ENCODE results near the gene MPP3.

- no peak for TF ChIP-seq BRCA1 (IDR thresholded peaks at IDR 0.05; ENCODE audit: low read depth, low read length)
- no peak for TF ChIP-seq GABPA (IDR thresholded peaks at IDR 0.05; ENCODE audit: low read depth)
- no peak for TF ChIP-seq POLR2A (IDR thresholded peaks at IDR 0.05; ENCODE audit: low read depth, low read length)
- no peak for TF ChIP-seq ZSCAN29 (IDR thresholded peaks at IDR 0.05)
- no peak for TF ChIP-seq CHD4 (IDR thresholded peaks at IDR 0.05)
- TF ChIP-seq EP300 (IDR thresholded peaks at IDR 0.05; ENCODE audit: borderline replicate concordance in 1 of 2, control insufficient read depth in 1 of 2, low read depth in 2 of 2, low read length in 2 of 2) = no peak
- TF ChIP-seq RFX5 (IDR thresholded peaks at IDR 0.05; ENCODE audit: low read depth, low read length) = no peak
- TF ChIP-seq, protein P1, sequence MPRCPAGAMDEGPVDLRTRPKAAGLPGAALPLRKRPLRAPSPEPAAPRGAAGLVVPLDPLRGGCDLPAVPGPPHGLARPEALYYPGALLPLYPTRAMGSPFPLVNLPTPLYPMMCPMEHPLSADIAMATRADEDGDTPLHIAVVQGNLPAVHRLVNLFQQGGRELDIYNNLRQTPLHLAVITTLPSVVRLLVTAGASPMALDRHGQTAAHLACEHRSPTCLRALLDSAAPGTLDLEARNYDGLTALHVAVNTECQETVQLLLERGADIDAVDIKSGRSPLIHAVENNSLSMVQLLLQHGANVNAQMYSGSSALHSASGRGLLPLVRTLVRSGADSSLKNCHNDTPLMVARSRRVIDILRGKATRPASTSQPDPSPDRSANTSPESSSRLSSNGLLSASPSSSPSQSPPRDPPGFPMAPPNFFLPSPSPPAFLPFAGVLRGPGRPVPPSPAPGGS (IDR thresholded peaks at IDR 0.05; ENCODE audit: borderline replicate concordance, insufficient read depth, low read depth, low read length, poor library complexity, severe bottlenecking) = no peak
- TF ChIP-seq, protein P2, sequence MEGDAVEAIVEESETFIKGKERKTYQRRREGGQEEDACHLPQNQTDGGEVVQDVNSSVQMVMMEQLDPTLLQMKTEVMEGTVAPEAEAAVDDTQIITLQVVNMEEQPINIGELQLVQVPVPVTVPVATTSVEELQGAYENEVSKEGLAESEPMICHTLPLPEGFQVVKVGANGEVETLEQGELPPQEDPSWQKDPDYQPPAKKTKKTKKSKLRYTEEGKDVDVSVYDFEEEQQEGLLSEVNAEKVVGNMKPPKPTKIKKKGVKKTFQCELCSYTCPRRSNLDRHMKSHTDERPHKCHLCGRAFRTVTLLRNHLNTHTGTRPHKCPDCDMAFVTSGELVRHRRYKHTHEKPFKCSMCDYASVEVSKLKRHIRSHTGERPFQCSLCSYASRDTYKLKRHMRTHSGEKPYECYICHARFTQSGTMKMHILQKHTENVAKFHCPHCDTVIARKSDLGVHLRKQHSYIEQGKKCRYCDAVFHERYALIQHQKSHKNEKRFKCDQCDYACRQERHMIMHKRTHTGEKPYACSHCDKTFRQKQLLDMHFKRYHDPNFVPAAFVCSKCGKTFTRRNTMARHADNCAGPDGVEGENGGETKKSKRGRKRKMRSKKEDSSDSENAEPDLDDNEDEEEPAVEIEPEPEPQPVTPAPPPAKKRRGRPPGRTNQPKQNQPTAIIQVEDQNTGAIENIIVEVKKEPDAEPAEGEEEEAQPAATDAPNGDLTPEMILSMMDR (IDR thresholded peaks at IDR 0.05 in 2 of 3, conservative IDR thresholded peaks at IDR 0.05 in 1 of 3; ENCODE audit: control insufficient read depth in 2 of 3, extremely low read depth in 1 of 3, insufficient read depth in 1 of 3, low read depth in 3 of 3, low read length in 3 of 3) = no peak
- no peak for TF ChIP-seq EZH2 (IDR thresholded peaks at IDR 0.05; ENCODE audit: borderline replicate concordance, control insufficient read depth, low read depth, low read length)
- no peak for TF ChIP-seq BHLHE40 (IDR thresholded peaks at IDR 0.05; ENCODE audit: borderline replicate concordance in 1 of 2, low read depth in 2 of 2, low read length in 1 of 2)
- TF ChIP-seq, protein P3, sequence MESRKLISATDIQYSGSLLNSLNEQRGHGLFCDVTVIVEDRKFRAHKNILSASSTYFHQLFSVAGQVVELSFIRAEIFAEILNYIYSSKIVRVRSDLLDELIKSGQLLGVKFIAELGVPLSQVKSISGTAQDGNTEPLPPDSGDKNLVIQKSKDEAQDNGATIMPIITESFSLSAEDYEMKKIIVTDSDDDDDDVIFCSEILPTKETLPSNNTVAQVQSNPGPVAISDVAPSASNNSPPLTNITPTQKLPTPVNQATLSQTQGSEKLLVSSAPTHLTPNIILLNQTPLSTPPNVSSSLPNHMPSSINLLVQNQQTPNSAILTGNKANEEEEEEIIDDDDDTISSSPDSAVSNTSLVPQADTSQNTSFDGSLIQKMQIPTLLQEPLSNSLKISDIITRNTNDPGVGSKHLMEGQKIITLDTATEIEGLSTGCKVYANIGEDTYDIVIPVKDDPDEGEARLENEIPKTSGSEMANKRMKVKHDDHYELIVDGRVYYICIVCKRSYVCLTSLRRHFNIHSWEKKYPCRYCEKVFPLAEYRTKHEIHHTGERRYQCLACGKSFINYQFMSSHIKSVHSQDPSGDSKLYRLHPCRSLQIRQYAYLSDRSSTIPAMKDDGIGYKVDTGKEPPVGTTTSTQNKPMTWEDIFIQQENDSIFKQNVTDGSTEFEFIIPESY (IDR thresholded peaks at IDR 0.05) = no peak
Measured at GRCh38 chr17:43809121-43809520, 23.8 kb downstream of the MPP3 start.

Data from GM12878 (cell line).